ENCODE results near the gene ARMS2.

Gene ARMS2

DNA sequence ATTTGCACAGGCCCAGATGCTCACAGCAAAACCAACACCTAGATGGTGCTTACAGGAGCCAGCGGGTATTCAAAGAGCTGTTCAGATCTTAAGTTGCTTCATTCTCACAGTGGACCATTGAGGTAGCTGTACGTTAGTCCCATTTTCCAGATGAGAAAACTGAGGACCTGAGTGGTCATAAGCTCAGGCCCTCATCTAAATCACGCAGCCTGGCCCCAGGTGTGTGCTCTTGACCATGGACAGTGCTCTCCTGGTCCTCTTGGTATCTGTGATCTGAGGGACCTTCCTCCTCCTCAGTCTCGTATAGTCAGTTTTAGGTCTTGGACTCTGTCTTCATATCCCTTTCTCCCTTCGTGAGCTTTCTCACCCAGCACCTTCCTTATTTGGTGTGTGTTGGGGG is 50.6 kb downstream of the ARMS2 start:
- no peaks in the 10 kb centered on the region for H3K9me3 Mint-ChIP-seq

DNA sequence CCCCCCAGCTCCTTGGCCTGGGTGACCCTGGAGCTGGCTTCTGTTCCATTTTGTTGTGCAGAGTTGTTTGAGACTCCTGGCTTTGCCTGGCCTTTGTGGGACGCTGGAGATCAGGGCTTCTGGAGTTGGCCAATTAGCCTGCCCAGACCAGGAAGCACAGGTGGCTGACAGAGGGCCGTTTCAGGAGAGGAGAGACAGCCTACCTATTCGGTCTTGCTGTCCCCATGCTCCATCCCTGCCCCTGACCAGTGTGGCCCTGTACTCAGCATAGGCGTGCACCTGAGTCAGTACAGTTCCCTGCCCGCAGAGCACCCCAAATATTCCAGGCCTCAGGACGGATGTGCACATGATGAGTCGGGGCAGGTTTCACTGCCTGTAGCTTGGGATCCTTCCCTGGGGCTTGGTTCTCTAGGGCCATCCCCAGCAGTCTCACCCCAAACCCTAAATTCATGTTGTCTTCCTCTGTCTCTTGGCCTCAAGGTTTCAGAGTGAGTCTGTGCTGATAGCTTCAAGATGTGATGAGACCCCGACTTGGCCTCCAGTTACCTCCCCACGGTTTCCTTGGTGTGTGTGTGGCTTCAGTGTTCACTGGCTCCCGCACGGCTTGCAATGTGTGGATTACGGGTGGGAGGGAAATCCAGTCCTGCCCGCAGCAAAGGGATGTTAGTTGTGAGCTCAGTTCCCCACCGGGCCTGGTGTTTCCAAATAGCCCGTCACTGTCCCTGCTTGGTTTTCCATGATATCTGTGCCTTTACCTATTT is 51.6 kb downstream of the ARMS2 start:
- Mint-ChIP-seq H3K4me1 (no peaks in the 10 kb centered on the region), H3K36me3 (ENCODE audit: insufficient read depth) (no peaks in the 10 kb centered on the region), H3K27ac (ENCODE audit: low read depth) (no peak overlapping the region), H3K27me3 (no peaks in the 10 kb centered on the region), H3K4me3 (no peak overlapping the region), H3K9me3 (no peaks in the 10 kb centered on the region)
- ATAC-seq (replicated peaks; ENCODE audit: extremely low read depth, poor library complexity, severe bottlenecking): no peak
- DNase-seq (ENCODE audit: low spot score in 2 of 2): no peak

More for the DNA sequence above, 50.6 kb downstream of the ARMS2 start:
- Mint-ChIP-seq H3K27ac (ENCODE audit: low read depth) (no peak overlapping the region), H3K27me3 (no peaks in the 10 kb centered on the region), H3K4me3 (no peak overlapping the region), H3K36me3 (ENCODE audit: insufficient read depth) (no peaks in the 10 kb centered on the region), H3K4me1 (no peaks in the 10 kb centered on the region)
- ATAC-seq (replicated peaks; ENCODE audit: extremely low read depth, poor library complexity, severe bottlenecking) (no peak), DNase-seq (ENCODE audit: low spot score in 2 of 2) (no peak)

Measured in central memory CD8-positive, alpha-beta T cell (primary cell).